Activated T-helper 2 cell treated with anti-CD3 and anti-CD28 coated beads, Interferon-gamma antibody, Interleukin-2, Interleukin-4, amounts not matched to agents 10 μg/mL and 5 μg/mL and 100 μg/mL, durations not matched to agents 14 hours and 24 hours and 36 hours (primary cell): ENCODE measurements around the gene CROCC2. TPM values are rescaled to one million over a fixed set of nuclear protein-coding genes. Genes with fewer than 3 reads are reported as not detected.

Experiments used
- DNase-seq: peaks from one replicate; pipeline ENCODE4 v3.0.0; 2021; ENCODE audit warnings: low spot score
- H3K27ac Mint-ChIP-seq: one replicate; pipeline ENCODE4 v1.8.0; 2021; ENCODE audit warnings: mixed read lengths
- H3K27me3 Mint-ChIP-seq: one replicate; pipeline ENCODE4 v1.8.0; 2021; ENCODE audit warnings: low read depth, mixed read lengths
- H3K36me3 Mint-ChIP-seq: one replicate; pipeline ENCODE4 v1.8.0; 2021; ENCODE audit warnings: low read depth, mixed read lengths
- H3K4me1 Mint-ChIP-seq: one replicate; pipeline ENCODE4 v1.8.0; 2021; ENCODE audit warnings: low read depth, mixed read lengths
- H3K4me3 Mint-ChIP-seq: one replicate; pipeline ENCODE4 v1.8.0; 2021; ENCODE audit warnings: low read depth, mild to moderate bottlenecking, moderate library complexity, mixed read lengths
- H3K9me3 Mint-ChIP-seq: one replicate; pipeline ENCODE4 v1.8.0; 2021; ENCODE audit warnings: mixed read lengths
- intact Hi-C: fragments of 100-400 bp; cut with micrococcal nuclease; formaldehyde crosslinking; loops from one replicate; pipeline ENCODE4 v1.15.1; 2023
- total RNA-seq: library from RNA; stranded (reverse); gene quantifications from 2 replicates; pipeline ENCODE4 v1.2.3, GENCODE V29; 2022

The CROCC2 gene
- total RNA-seq, 1 donor from 2014 or later = not detected

GRCh38 chr2:240935103-240935876 lies 29.2 kb downstream of the CROCC2 start:
- intact Hi-C loops = no loop called here
- Mint-ChIP-seq H3K4me1 (no peaks in the 10 kb centered on the region), H3K27me3 (peaks cover 15% of the 10 kb centered on the region)

GRCh38 chr2:240936106-240936505 lies 30.0 kb downstream of the CROCC2 start:
- Mint-ChIP-seq H3K4me1 (no peaks in the 10 kb centered on the region), H3K9me3 (no peaks in the 10 kb centered on the region), H3K27ac (no peak overlapping the region), H3K36me3 (no peaks in the 10 kb centered on the region), H3K4me3 (no peak overlapping the region), H3K27me3 (peaks cover 18% of the 10 kb centered on the region)
- DNase-seq = no peak
- intact Hi-C loops = no loop called here

More at GRCh38 chr2:240935103-240935876, 29.2 kb downstream of the CROCC2 start:
- DNase-seq = no peak
- Mint-ChIP-seq H3K9me3 (no peaks in the 10 kb centered on the region), H3K27ac (no peak overlapping the region), H3K4me3 (no peak overlapping the region), H3K36me3 (no peaks in the 10 kb centered on the region)

GRCh38 chr2:240946046-240946445 lies 39.9 kb downstream of the CROCC2 start:
- no peak overlapping the region for H3K4me3 Mint-ChIP-seq
- H3K27ac Mint-ChIP-seq = no peak overlapping the region
- no peaks in the 10 kb centered on the region for H3K36me3 Mint-ChIP-seq
- no peaks in the 10 kb centered on the region for H3K4me1 Mint-ChIP-seq
- no peak for DNase-seq
- H3K27me3 Mint-ChIP-seq = peaks cover 1% of the 10 kb centered on the region
- intact Hi-C loops = no loop called here
- H3K9me3 Mint-ChIP-seq = no peaks in the 10 kb centered on the region

DNA sequence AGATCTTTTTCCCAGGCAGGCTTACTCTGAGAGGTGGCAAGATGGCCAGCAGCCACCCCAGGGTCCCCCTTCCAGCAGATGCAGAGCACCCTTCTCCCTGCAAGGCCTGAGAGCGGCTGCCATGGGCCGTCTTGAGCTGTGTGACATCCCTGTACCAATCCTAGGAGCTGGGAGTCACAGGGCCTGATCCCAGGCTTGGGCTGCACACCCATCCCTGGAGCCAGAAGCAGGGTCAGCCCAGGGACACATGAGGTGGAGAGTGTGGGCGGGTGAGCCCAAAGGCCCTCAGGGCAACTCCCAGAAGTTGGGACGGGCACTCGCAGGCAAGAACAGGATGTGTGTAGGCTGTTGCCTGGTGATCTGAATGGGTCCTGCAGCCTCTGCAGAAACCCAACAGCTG lies 40.5 kb downstream of the CROCC2 start:
- intact Hi-C loops = no loop called here
- H3K27ac Mint-ChIP-seq = no peak overlapping the region
- H3K36me3 Mint-ChIP-seq = no peaks in the 10 kb centered on the region
- DNase-seq = no peak
- no peak overlapping the region for H3K4me3 Mint-ChIP-seq
- peaks cover under 1% of the 10 kb centered on the region for H3K27me3 Mint-ChIP-seq
- H3K4me1 Mint-ChIP-seq = no peaks in the 10 kb centered on the region
- H3K9me3 Mint-ChIP-seq = no peaks in the 10 kb centered on the region

GRCh38 chr2:240947176-240947575 lies 41.0 kb downstream of the CROCC2 start:
- no peaks in the 10 kb centered on the region for H3K4me1 Mint-ChIP-seq
- H3K27ac Mint-ChIP-seq = no peak overlapping the region
- no peaks in the 10 kb centered on the region for H3K36me3 Mint-ChIP-seq
- intact Hi-C loops = no loop called here
- H3K27me3 Mint-ChIP-seq = no peaks in the 10 kb centered on the region
- H3K4me3 Mint-ChIP-seq = no peak overlapping the region
- no peaks in the 10 kb centered on the region for H3K9me3 Mint-ChIP-seq
- no peak for DNase-seq

DNA sequence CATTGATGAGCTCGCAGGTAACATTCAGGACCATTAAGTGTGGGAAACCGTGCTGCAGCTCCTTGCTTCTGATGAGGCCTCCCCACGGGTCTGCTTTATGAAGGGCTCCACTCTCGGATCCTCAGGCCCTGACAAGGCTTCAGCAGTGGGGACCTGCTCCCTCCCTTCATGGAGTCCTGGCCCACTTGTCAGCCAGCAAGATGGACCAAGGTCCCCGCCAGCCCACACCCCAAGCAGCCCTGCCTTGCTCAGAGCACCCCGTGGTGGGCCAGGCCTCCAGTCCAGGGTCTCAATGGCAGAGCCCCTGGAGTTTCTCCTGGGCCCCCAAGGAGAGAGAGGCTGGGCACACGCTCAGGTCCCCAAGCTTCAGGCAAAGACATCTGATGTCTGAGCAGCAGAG lies 41.5 kb downstream of the CROCC2 start:
- Mint-ChIP-seq H3K36me3 (no peaks in the 10 kb centered on the region), H3K9me3 (no peaks in the 10 kb centered on the region), H3K27me3 (no peaks in the 10 kb centered on the region), H3K27ac (no peak overlapping the region), H3K4me1 (no peaks in the 10 kb centered on the region), H3K4me3 (no peak overlapping the region)
- no peak for DNase-seq
- intact Hi-C loops = no loop called here

- intact Hi-C loops = no loop called here
- no peak for DNase-seq
- H3K36me3 Mint-ChIP-seq = no peaks in the 10 kb centered on the region
- H3K4me1 Mint-ChIP-seq = no peaks in the 10 kb centered on the region
- no peak overlapping the region for H3K4me3 Mint-ChIP-seq
- H3K9me3 Mint-ChIP-seq = no peaks in the 10 kb centered on the region
- H3K27me3 Mint-ChIP-seq = no peaks in the 10 kb centered on the region
- H3K27ac Mint-ChIP-seq = no peak overlapping the region
Measured at GRCh38 chr2:240948086-240948485, 42.0 kb downstream of the CROCC2 start.

GRCh38 chr2:240948905-240949790 lies 43.0 kb downstream of the CROCC2 start:
- H3K4me1 Mint-ChIP-seq = no peaks in the 10 kb centered on the region
- H3K9me3 Mint-ChIP-seq = no peaks in the 10 kb centered on the region
- intact Hi-C loops = no loop called here
- no peak overlapping the region for H3K4me3 Mint-ChIP-seq
- no peak for DNase-seq
- no peaks in the 10 kb centered on the region for H3K27me3 Mint-ChIP-seq
- no peak overlapping the region for H3K27ac Mint-ChIP-seq
- no peaks in the 10 kb centered on the region for H3K36me3 Mint-ChIP-seq

DNA sequence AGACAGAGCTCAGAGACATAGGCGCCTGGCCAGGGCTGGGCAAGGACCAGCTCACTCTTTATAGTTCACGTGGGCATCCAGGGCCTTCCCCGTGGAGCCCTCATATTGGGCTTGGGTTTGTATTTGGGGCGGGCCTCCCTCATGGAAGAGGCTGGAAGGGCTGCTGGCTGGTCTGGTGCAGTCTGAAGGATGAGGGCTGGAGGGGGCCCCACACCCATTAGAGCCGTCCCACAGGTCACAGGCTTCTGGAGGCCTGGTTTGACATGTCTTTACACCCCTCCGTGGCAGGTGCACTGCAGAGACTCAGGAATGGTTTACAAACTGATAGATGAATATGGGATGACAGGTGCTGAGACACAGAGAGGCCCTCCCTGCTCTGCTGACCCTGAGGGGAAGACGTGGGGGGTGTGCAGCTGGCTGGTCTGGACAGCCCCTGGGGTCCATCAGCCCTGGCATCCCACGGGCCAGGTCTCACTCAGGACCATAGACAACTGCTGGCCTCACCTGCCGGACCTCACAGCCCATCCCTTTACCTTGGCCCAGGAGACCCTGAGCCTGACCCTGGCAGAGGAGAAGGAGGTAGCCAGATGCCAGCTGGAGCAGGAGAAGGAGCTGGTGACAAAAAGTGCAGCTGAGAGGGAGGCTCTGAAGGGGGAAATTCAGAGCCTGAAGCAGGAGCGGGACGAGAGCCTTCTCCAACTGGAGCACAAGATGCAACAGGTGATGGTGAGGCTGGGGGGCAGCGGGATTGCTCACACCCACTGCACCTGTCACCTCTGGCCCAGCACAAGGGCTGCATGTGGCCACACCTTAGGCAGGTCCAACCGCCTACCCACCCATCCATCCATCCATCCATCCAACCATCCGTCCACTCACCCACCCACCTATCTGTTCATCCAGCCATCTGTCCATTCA lies 43.9 kb downstream of the CROCC2 start:
- intact Hi-C loops = no loop called here
- Mint-ChIP-seq H3K4me3 (no peak overlapping the region), H3K9me3 (no peaks in the 10 kb centered on the region), H3K36me3 (no peaks in the 10 kb centered on the region), H3K27ac (no peak overlapping the region), H3K27me3 (no peaks in the 10 kb centered on the region), H3K4me1 (no peaks in the 10 kb centered on the region)
- DNase-seq = no peak

DNA sequence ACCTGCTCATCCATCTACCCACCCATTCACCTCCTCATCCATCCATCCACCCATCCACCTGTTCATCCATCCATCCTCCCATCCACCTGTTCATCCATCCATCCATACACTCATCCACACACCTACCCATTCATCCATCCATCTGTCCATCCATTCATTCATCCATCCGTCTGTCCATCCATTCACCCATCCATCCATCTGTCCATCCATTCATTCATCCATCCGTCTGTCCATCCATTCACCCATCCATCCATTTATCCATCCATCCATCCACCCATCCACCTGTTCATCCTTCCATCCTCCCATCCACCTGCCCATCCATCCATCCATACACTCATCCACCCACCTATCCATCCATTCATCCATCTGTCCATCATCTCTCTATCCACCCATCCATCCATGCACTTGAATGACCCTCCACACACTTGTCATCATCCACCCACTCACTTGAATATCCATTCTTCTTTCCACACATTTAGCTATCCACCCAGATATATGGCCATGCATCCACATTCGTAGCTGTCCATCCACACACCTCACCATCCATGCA lies 45.0 kb downstream of the CROCC2 start:
- Mint-ChIP-seq H3K4me3 (no peak overlapping the region), H3K27me3 (no peaks in the 10 kb centered on the region), H3K27ac (no peak overlapping the region), H3K4me1 (no peaks in the 10 kb centered on the region), H3K9me3 (no peaks in the 10 kb centered on the region), H3K36me3 (no peaks in the 10 kb centered on the region)
- intact Hi-C loops = no loop called here
- DNase-seq = no peak

DNA sequence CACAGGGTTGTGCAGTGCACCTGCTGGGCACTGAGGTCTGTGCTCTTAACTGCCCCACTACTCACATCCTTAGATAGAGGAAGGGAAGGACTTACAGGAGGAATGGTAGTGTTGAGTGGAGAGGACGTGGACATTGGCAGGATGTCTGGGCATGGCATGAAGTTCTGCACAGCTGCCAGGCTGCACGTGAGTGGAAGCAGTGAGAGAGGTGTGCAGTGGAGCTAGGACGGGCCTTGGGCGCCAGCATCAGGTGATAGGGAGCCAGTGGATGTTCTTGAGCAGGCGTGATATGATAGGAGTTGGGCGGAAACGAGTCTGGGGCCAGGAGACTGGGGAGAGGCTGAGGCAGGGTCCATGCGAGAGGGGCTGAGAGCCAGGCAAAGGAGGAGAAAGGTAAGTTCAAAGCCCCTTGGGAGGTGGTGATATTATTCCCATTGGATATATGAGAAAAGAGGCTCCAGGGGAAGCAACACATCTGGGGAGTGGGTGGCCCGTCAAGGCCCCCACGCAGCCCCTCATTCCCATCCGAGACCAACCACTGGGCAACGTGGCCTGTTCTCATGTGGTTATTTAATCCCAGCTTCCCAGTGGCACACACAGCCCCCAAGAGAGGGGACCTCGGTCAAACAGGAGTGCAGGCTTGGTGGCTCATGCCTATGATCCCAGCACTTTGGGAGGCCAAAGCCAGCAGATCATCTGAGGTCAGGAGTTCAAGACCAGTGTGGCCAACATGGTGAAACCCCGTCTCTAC lies 46.5 kb downstream of the CROCC2 start:
- intact Hi-C loops = no loop called here
- H3K27me3 Mint-ChIP-seq = no peaks in the 10 kb centered on the region

More for the DNA sequence above, 46.5 kb downstream of the CROCC2 start:
- H3K36me3 Mint-ChIP-seq = no peaks in the 10 kb centered on the region
- no peaks in the 10 kb centered on the region for H3K4me1 Mint-ChIP-seq
- no peak for DNase-seq
- no peak overlapping the region for H3K27ac Mint-ChIP-seq
- H3K9me3 Mint-ChIP-seq = no peaks in the 10 kb centered on the region
- H3K4me3 Mint-ChIP-seq = no peak overlapping the region
